SK-N-MC (cell line): Measurements from ENCODE around the gene SLC51B.

Source experiments
- EZH2 ChIP-seq: fragments of 200-600 bp; sonication (generic); IDR thresholded peaks from one replicate; pipeline ENCODE4 v1.6.1; 2017; ENCODE audit warnings: antibody characterized with exemption
- FOXP2 ChIP-seq: optimal IDR thresholded peaks from 2 replicates; pipeline ENCODE3; 2011; ENCODE audit warnings: mild to moderate bottlenecking, moderate library complexity; ENCODE audit not compliant: insufficient read depth; ENCODE audit errors: extremely low read length, control extremely low read depth
- POLR2AphosphoS5 ChIP-seq: IDR thresholded peaks from 2 replicates; pipeline ENCODE4 v1.6.1; 2012; ENCODE audit warnings: mild to moderate bottlenecking, low read depth, low read length, borderline replicate concordance

DNA sequence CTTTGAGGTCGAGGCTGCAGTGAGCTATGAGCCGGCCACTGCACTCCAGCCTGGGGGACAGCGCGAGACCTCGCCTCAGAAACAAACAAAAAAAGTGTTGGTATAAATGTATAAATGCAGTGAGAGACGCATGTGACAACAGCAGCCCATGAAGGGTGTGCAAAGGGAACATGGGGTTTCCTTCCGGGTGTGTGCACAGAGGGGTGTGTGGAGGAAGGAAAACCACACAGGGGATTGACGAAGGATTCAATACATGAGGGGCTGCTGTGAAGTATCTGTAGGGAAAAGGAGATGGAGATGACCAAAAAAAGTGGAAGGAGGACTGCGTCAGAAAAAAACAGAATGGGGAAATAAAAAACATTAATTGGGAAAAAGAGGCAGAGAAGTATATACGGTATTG, 16.8 kb upstream of the SLC51B start:
- TF ChIP-seq POLR2AphosphoS5 (no peak), EZH2 (no peak), FOXP2 (no peak)
